GM18499 (cell line): ENCODE results near the gene RPL13A.
"Not testable (repeated sequence)": the region's sequence is repeated elsewhere in the genome, so short reads cannot be mapped to it uniquely, and the experiment has no call there.

Experiments used
- ATAC-seq: cut with Tn5 transposase; IDR thresholded peaks from one replicate; pipeline ENCODE4 v1.9.1; 2021; ENCODE audit warnings: moderate number of reproducible peaks; ENCODE audit not compliant: insufficient read depth, unreplicated experiment

The RPL13A gene

GRCh38 chr19:49487277-49488045 lies at the start of gene RPL13A:
TSS of gene RPL13A (plus strand) at chr19:49487608. CDS start at chr19:49487630, 22 bp downstream.
- ATAC-seq: peak; percentile 64

- ATAC-seq: no peak
These were observed 49.1 kb upstream of the RPL13A start for GRCh38 chr19:49438261-49438660.

- no peak for ATAC-seq
These were observed 47.6 kb upstream of the RPL13A start for GRCh38 chr19:49439836-49440235.

- ATAC-seq: no peak
These were observed 46.8 kb upstream of the RPL13A start for GRCh38 chr19:49440439-49441209.

GRCh38 chr19:49441210-49441959 lies 46.0 kb upstream of the RPL13A start, which contains the start of gene SLC17A7:
TSS of gene SLC17A7 (minus strand) at chr19:49441527. CDS start at chr19:49441379, 148 bp downstream.
- no peak for ATAC-seq

- ATAC-seq: no peak
These were observed 45.5 kb upstream of the RPL13A start for GRCh38 chr19:49441960-49442350.

- ATAC-seq: no peak
These were observed 45.1 kb upstream of the RPL13A start for GRCh38 chr19:49442354-49442753.

GRCh38 chr19:49442771-49443365 lies 44.5 kb upstream of the RPL13A start:
- ATAC-seq: peak; percentile 10

- ATAC-seq: peak; percentile 38
These were observed 43.9 kb upstream of the RPL13A start for GRCh38 chr19:49443366-49444099.

- ATAC-seq: not testable (repeated sequence)
These were observed 43.2 kb upstream of the RPL13A start for GRCh38 chr19:49444100-49444700.

GRCh38 chr19:49445997-49446396 lies 41.4 kb upstream of the RPL13A start:
- ATAC-seq: no peak

- no peak for ATAC-seq
These were observed 39.6 kb upstream of the RPL13A start for GRCh38 chr19:49447485-49448431.

- no peak for ATAC-seq
These were observed 39.0 kb upstream of the RPL13A start for GRCh38 chr19:49448432-49448786.

- ATAC-seq: no peak
These were observed 37.0 kb upstream of the RPL13A start for GRCh38 chr19:49450405-49450804.

GRCh38 chr19:49451430-49452181 lies 35.8 kb upstream of the RPL13A start, which contains the start of gene PIH1D1:
TSS of gene PIH1D1 (minus strand) at chr19:49451814. CDS start at chr19:49451574, 240 bp downstream.
- peak; percentile 41 for ATAC-seq

GRCh38 chr19:49453013-49453756 lies 34.2 kb upstream of the RPL13A start, which contains the start of gene ALDH16A1:
TSS of gene ALDH16A1 (plus strand) at chr19:49453225. CDS start at chr19:49453332, 107 bp downstream.
- ATAC-seq: peak; percentile 51
